ENCODE measurements around the gene MUC21.
"Not testable (repeated sequence)": the region's sequence is repeated elsewhere in the genome, so short reads cannot be mapped to it uniquely, and the experiment has no call there.

MUC21 gene

GRCh38 chr6:31004794-31005193 lies 21.3 kb downstream of the MUC21 start:
- in situ Hi-C loops (cut with HindIII; ENCODE audit: low pct_unique_long_range_greater_than_20kb, low sequenced_read_pairs): no loop called here
- no peak for TF ChIP-seq JUND (IDR thresholded peaks at IDR 0.05; ENCODE audit: low read depth)
- DNase-seq (ENCODE audit: low read depth in 1 of 2, low spot score in 1 of 2): no peak

- no peak for TF ChIP-seq JUND (IDR thresholded peaks at IDR 0.05; ENCODE audit: low read depth)
- no peak for DNase-seq (ENCODE audit: low read depth in 1 of 2, low spot score in 1 of 2)
- in situ Hi-C loops (cut with HindIII; ENCODE audit: low pct_unique_long_range_greater_than_20kb, low sequenced_read_pairs): no loop called here
These were observed 21.9 kb downstream of the MUC21 start for GRCh38 chr6:31005249-31006020.

- no peak for DNase-seq (ENCODE audit: low read depth in 1 of 2, low spot score in 1 of 2)
These were observed 24.2 kb downstream of the MUC21 start for GRCh38 chr6:31007694-31008093.

GRCh38 chr6:31008165-31008564 lies 24.6 kb downstream of the MUC21 start:
- DNase-seq (ENCODE audit: low read depth in 1 of 2, low spot score in 1 of 2): no peak
- TF ChIP-seq JUND (IDR thresholded peaks at IDR 0.05; ENCODE audit: low read depth): no peak
- in situ Hi-C loops (cut with HindIII; ENCODE audit: low pct_unique_long_range_greater_than_20kb, low sequenced_read_pairs): no loop called here

More at GRCh38 chr6:31007694-31008093, 24.2 kb downstream of the MUC21 start:
- TF ChIP-seq JUND (IDR thresholded peaks at IDR 0.05; ENCODE audit: low read depth): no peak
- in situ Hi-C loops (cut with HindIII; ENCODE audit: low pct_unique_long_range_greater_than_20kb, low sequenced_read_pairs): no loop called here

GRCh38 chr6:31009731-31010130 lies 26.2 kb downstream of the MUC21 start:
- TF ChIP-seq JUND (IDR thresholded peaks at IDR 0.05; ENCODE audit: low read depth): no peak
- DNase-seq (ENCODE audit: low read depth in 1 of 2, low spot score in 1 of 2): no peak
- in situ Hi-C loops (cut with HindIII; ENCODE audit: low pct_unique_long_range_greater_than_20kb, low sequenced_read_pairs): no loop called here

- TF ChIP-seq JUND (IDR thresholded peaks at IDR 0.05; ENCODE audit: low read depth): no peak
- no peak for DNase-seq (ENCODE audit: low read depth in 1 of 2, low spot score in 1 of 2)
- in situ Hi-C loops (cut with HindIII; ENCODE audit: low pct_unique_long_range_greater_than_20kb, low sequenced_read_pairs): no loop called here
These were observed 27.0 kb downstream of the MUC21 start, which contains the start of gene MUC22 for GRCh38 chr6:31010393-31011060. MUC22 (plus strand) TSS chr6:31010474; CDS start chr6:31010707, 233 bp downstream.

- no peak for DNase-seq (ENCODE audit: low read depth in 1 of 2, low spot score in 1 of 2)
- TF ChIP-seq JUND (IDR thresholded peaks at IDR 0.05; ENCODE audit: low read depth): no peak
- in situ Hi-C loops (cut with HindIII; ENCODE audit: low pct_unique_long_range_greater_than_20kb, low sequenced_read_pairs): no loop called here
These were observed 27.6 kb downstream of the MUC21 start for GRCh38 chr6:31011153-31011552.

GRCh38 chr6:31016659-31017299 lies 33.3 kb downstream of the MUC21 start:
- DNase-seq (ENCODE audit: low read depth in 1 of 2, low spot score in 1 of 2): no peak
- in situ Hi-C loops (cut with HindIII; ENCODE audit: low pct_unique_long_range_greater_than_20kb, low sequenced_read_pairs): no loop called here
- no peak for TF ChIP-seq JUND (IDR thresholded peaks at IDR 0.05; ENCODE audit: low read depth)

GRCh38 chr6:31017436-31017835 lies 33.9 kb downstream of the MUC21 start:
- in situ Hi-C loops (cut with HindIII; ENCODE audit: low pct_unique_long_range_greater_than_20kb, low sequenced_read_pairs): not testable (repeated sequence)

GRCh38 chr6:31020057-31020456 lies 36.5 kb downstream of the MUC21 start:
- in situ Hi-C loops (cut with HindIII; ENCODE audit: low pct_unique_long_range_greater_than_20kb, low sequenced_read_pairs): no loop called here
- DNase-seq (ENCODE audit: low read depth in 1 of 2, low spot score in 1 of 2): no peak
- TF ChIP-seq JUND (IDR thresholded peaks at IDR 0.05; ENCODE audit: low read depth): no peak

More at GRCh38 chr6:31017436-31017835, 33.9 kb downstream of the MUC21 start:
- DNase-seq (ENCODE audit: low read depth in 1 of 2, low spot score in 1 of 2): not testable (repeated sequence)

- in situ Hi-C loops (cut with HindIII; ENCODE audit: low pct_unique_long_range_greater_than_20kb, low sequenced_read_pairs); DNase-seq (ENCODE audit: low read depth in 1 of 2, low spot score in 1 of 2): not testable (repeated sequence)
These were observed 37.2 kb downstream of the MUC21 start for GRCh38 chr6:31020631-31021255.

GRCh38 chr6:31021705-31022531 lies 38.4 kb downstream of the MUC21 start:
- in situ Hi-C loops (cut with HindIII; ENCODE audit: low pct_unique_long_range_greater_than_20kb, low sequenced_read_pairs); DNase-seq (ENCODE audit: low read depth in 1 of 2, low spot score in 1 of 2): not testable (repeated sequence)

All from T47D (cell line).